H1 (cell line): ENCODE results near the gene EFCAB6. TPM values are rescaled to one million over a fixed set of nuclear protein-coding genes. Genes with fewer than 3 reads are reported as not detected.

Source experiments
- CTCF ChIA-PET: fragments of 300-600 bp; sonication (Branson Sonifier 250); formaldehyde crosslinking; loops from one replicate; lab custom pipeline; 2021; ENCODE audit not compliant: partially characterized antibody; lab: Charles Lee
- POLR2A ChIA-PET: fragments of 300-600 bp; sonication (Branson Sonifier 250); formaldehyde crosslinking; loops from one replicate; lab custom pipeline; 2021; ENCODE audit warnings: inconsistent platforms; ENCODE audit not compliant: partially characterized antibody; lab: Charles Lee
- DNase-seq, 2 experiments: peaks; one replicate each; pipeline versions ENCODE4 v3.0.0 to v3.0.0-alpha.2; 2010 to 2022; ENCODE audit warnings: low spot score in 2 of 2, low read depth in 1 of 2, mixed read lengths in 1 of 2
- FAIRE-seq: peaks from 2 replicates; lab custom pipeline; 2011; peaks lifted over from hg19 to GRCh38; lab: Jason Lieb, UNC
- H2AFZ ChIP-seq: 2 replicates; pipeline ENCODE4 v1.8.1; 2012; ENCODE audit warnings: low read length, inconsistent platforms
- H2AK5ac ChIP-seq: 2 replicates; pipeline ENCODE4 v1.6.1; 2013; ENCODE audit warnings: low read depth, low read length
- H2BK120ac ChIP-seq: replicated peaks from 2 replicates; pipeline ENCODE3; 2013; ENCODE audit warnings: low read depth, low read length, inconsistent platforms
- H2BK12ac ChIP-seq: 2 replicates; pipeline ENCODE4 v1.6.1; 2013; ENCODE audit warnings: low read depth, low read length
- H2BK15ac ChIP-seq: 2 replicates; pipeline ENCODE4 v1.6.1; 2013; ENCODE audit warnings: low read length
- H2BK20ac ChIP-seq: 2 replicates; pipeline ENCODE4 v1.6.1; 2013; ENCODE audit warnings: low read length
- H2BK5ac ChIP-seq: 2 replicates; pipeline ENCODE4 v1.6.1; 2013; ENCODE audit warnings: low read depth, low read length
- H3K14ac ChIP-seq: 2 replicates; pipeline ENCODE4 v1.6.1; 2013; ENCODE audit warnings: inconsistent platforms; ENCODE audit not compliant: insufficient read length
- H3K18ac ChIP-seq: 2 replicates; pipeline ENCODE4 v1.6.1; 2013; ENCODE audit warnings: low read length; ENCODE audit errors: extremely low read depth
- H3K23ac ChIP-seq: 2 replicates; pipeline ENCODE4 v1.6.1; 2013; ENCODE audit warnings: inconsistent platforms; ENCODE audit not compliant: insufficient read length
- H3K23me2 ChIP-seq: 2 replicates; pipeline ENCODE4 v1.6.1; 2013; ENCODE audit warnings: low read depth, low read length
- H3K27ac ChIP-seq: 2 replicates; pipeline ENCODE4 v1.6.1; 2011; ENCODE audit warnings: low read depth, low read length, inconsistent platforms
- H3K27me3 ChIP-seq, 4 experiments: replicated peaks in 1 of 4; 1 replicate in 1 of 4; 2 replicates in 3 of 4; pipeline versions ENCODE4 v1.6.1 to v1.8.1; 2011 to 2013; ENCODE audit warnings: low read length in 3 of 4, mild to moderate bottlenecking in 3 of 4, inconsistent platforms in 2 of 4, mixed read lengths in 2 of 4, moderate library complexity in 1 of 4; ENCODE audit not compliant: control insufficient read depth in 3 of 4, insufficient read depth in 3 of 4; ENCODE audit errors: extremely low read depth in 1 of 4
- H3K36me3 ChIP-seq, 4 experiments: 2 replicates each; pipeline versions ENCODE4 v1.6.1 to v1.8.1; 2011 to 2013; ENCODE audit warnings: mild to moderate bottlenecking in 4 of 4, low read length in 3 of 4, moderate library complexity in 2 of 4, control low read depth in 1 of 4, inconsistent platforms in 1 of 4; ENCODE audit not compliant: insufficient read depth in 4 of 4, control insufficient read depth in 2 of 4
- H3K4ac ChIP-seq: replicated peaks from 2 replicates; pipeline ENCODE3; 2013; ENCODE audit warnings: low read length, low read depth, mixed read lengths, inconsistent platforms; ENCODE audit not compliant: insufficient read length
- H3K4me1 ChIP-seq, 4 experiments: replicated peaks in 1 of 4; 1 replicate in 1 of 4; 2 replicates in 3 of 4; pipeline versions ENCODE4 v1.6.1 to v1.8.1; 2011 to 2013; ENCODE audit warnings: low read length in 3 of 4, inconsistent platforms in 2 of 4, mixed read lengths in 1 of 4; ENCODE audit not compliant: insufficient read depth in 4 of 4, control insufficient read depth in 3 of 4
- H3K4me2 ChIP-seq, 2 experiments: 2 replicates each; pipeline versions ENCODE4 v1.6.1 to v1.8.1; 2011 to 2013; ENCODE audit warnings: low read depth in 2 of 2, low read length in 2 of 2, control low read depth in 1 of 2, inconsistent platforms in 1 of 2, mild to moderate bottlenecking in 1 of 2; ENCODE audit not compliant: insufficient read depth in 1 of 2
- H3K4me3 ChIP-seq, 4 experiments: fragments of 200-600, 300-600 bp in 1 of 4; sonication (generic), shearing (Covaris generic), sonication (Bioruptor Twin) in 1 of 4; 2 replicates each; pipeline versions ENCODE4 v1.5.1 to v1.8.1; 2011 to 2016; ENCODE audit warnings: low read length in 4 of 4, low read depth in 3 of 4, control low read depth in 2 of 4, inconsistent platforms in 2 of 4, mild to moderate bottlenecking in 2 of 4, mixed read lengths in 1 of 4, moderate library complexity in 1 of 4; ENCODE audit not compliant: insufficient read depth in 2 of 4; ENCODE audit errors: extremely low read depth in 1 of 4
- H3K56ac ChIP-seq: replicated peaks from 2 replicates; pipeline ENCODE3; 2013; ENCODE audit warnings: low read depth, mild to moderate bottlenecking, mixed read lengths, low read length, inconsistent platforms; ENCODE audit not compliant: insufficient read length
- H3K79me1 ChIP-seq: 2 replicates; pipeline ENCODE4 v1.6.1; 2013; ENCODE audit warnings: low read depth, low read length, control low read depth
- H3K79me2 ChIP-seq, 2 experiments: 2 replicates each; pipeline versions ENCODE4 v1.6.1 to v1.8.1; 2012 to 2013; ENCODE audit warnings: low read length in 2 of 2, mild to moderate bottlenecking in 2 of 2, inconsistent platforms in 1 of 2; ENCODE audit not compliant: insufficient read depth in 2 of 2, control insufficient read depth in 1 of 2
- H3K9ac ChIP-seq, 4 experiments: replicated peaks in 1 of 4; 1 replicate in 1 of 4; 2 replicates in 3 of 4; pipeline versions ENCODE4 v1.6.1 to v1.8.1; 2011 to 2013; ENCODE audit warnings: low read depth in 3 of 4, low read length in 3 of 4, control low read depth in 2 of 4, mild to moderate bottlenecking in 2 of 4, moderate library complexity in 2 of 4, inconsistent platforms in 1 of 4; ENCODE audit errors: extremely low read depth in 1 of 4
- H3K9me3 ChIP-seq, 2 experiments: 2 replicates each; pipeline versions ENCODE4 v1.6.1 to v1.8.1; 2012 to 2013; ENCODE audit warnings: mild to moderate bottlenecking in 2 of 2, moderate library complexity in 2 of 2, control low read depth in 1 of 2, inconsistent platforms in 1 of 2, low read depth in 1 of 2, low read length in 1 of 2, mixed read lengths in 1 of 2; ENCODE audit not compliant: insufficient read depth in 2 of 2
- H4K20me1 ChIP-seq, 2 experiments: replicated peaks in 1 of 2; 2 replicates each; pipeline versions ENCODE3 to v1.8.1; 2011 to 2013; ENCODE audit warnings: inconsistent platforms in 2 of 2, low read length in 2 of 2, mild to moderate bottlenecking in 1 of 2; ENCODE audit not compliant: insufficient read depth in 2 of 2, control insufficient read depth in 1 of 2
- H4K5ac ChIP-seq: 2 replicates; pipeline ENCODE4 v1.6.1; 2013; ENCODE audit warnings: low read length, low read depth, mixed read lengths, inconsistent platforms; ENCODE audit not compliant: insufficient read length
- H4K8ac ChIP-seq: 2 replicates; pipeline ENCODE4 v1.8.0; 2013; ENCODE audit warnings: mild to moderate bottlenecking, moderate library complexity, low read length, inconsistent platforms; ENCODE audit not compliant: insufficient read depth; ENCODE audit errors: extremely low read depth
- H4K91ac ChIP-seq: replicated peaks from 2 replicates; pipeline ENCODE3; 2013; ENCODE audit warnings: low read length, mixed read lengths, inconsistent platforms; ENCODE audit not compliant: insufficient read length
- ASH2L ChIP-seq: fragments of 200-600, 300-600 bp; sonication (generic); IDR thresholded peaks from one replicate; pipeline ENCODE4 v1.7.1; 2017; ENCODE audit warnings: low read length
- BCL11A ChIP-seq, 2 experiments: IDR thresholded peaks; one replicate each; pipeline ENCODE4 v1.6.1; 2011; ENCODE audit warnings: low read depth in 2 of 2, low read length in 2 of 2, mild to moderate bottlenecking in 2 of 2
- CEBPB ChIP-seq: IDR thresholded peaks from 2 replicates; pipeline ENCODE4 v1.6.1; 2012; ENCODE audit warnings: low read depth, low read length
- CREB1 ChIP-seq: IDR thresholded peaks from 2 replicates; pipeline ENCODE4 v1.6.1; 2012; ENCODE audit warnings: inconsistent platforms
- CTBP2 ChIP-seq: IDR thresholded peaks from 2 replicates; pipeline ENCODE4 v1.7.0; 2011; ENCODE audit warnings: borderline replicate concordance, mild to moderate bottlenecking, moderate library complexity, mixed read lengths, low read length; ENCODE audit not compliant: insufficient read depth, insufficient read length
- FOSL1 ChIP-seq: IDR thresholded peaks from 2 replicates; pipeline ENCODE4 v1.6.1; 2011; ENCODE audit warnings: mild to moderate bottlenecking, low read depth, low read length, moderate library complexity; ENCODE audit not compliant: insufficient read depth
- GABPA ChIP-seq: IDR thresholded peaks from 2 replicates; pipeline ENCODE4 v1.6.1; 2011; ENCODE audit warnings: mild to moderate bottlenecking, low read length, moderate library complexity, borderline replicate concordance; ENCODE audit not compliant: insufficient read depth
- HDAC6 ChIP-seq: IDR thresholded peaks from one replicate; pipeline ENCODE4 v1.7.1; 2012; ENCODE audit warnings: low read depth, mild to moderate bottlenecking, inconsistent platforms, low read length, moderate library complexity
- JUN ChIP-seq: IDR thresholded peaks from 2 replicates; pipeline ENCODE4 v1.6.1; 2011; ENCODE audit warnings: low read depth, mild to moderate bottlenecking, improper control_type of control experiment, low read length
- POLR2A ChIP-seq, 2 experiments: IDR thresholded peaks; 1 replicate in 1 of 2; 2 replicates in 1 of 2; pipeline ENCODE4 v1.6.1; 2011; ENCODE audit warnings: low read depth in 2 of 2, low read length in 2 of 2, mild to moderate bottlenecking in 2 of 2; ENCODE audit errors: control extremely low read depth in 1 of 2
- POU5F1 ChIP-seq: IDR thresholded peaks from 2 replicates; pipeline ENCODE4 v1.6.1; 2011; ENCODE audit warnings: low read depth, mild to moderate bottlenecking, low read length, moderate library complexity
- RNF2 ChIP-seq: fragments of 200-900, 300-1000 bp; sonication (generic); IDR thresholded peaks from 2 replicates; pipeline ENCODE4 v1.7.1; 2016; ENCODE audit warnings: borderline replicate concordance, low read depth, mild to moderate bottlenecking, antibody characterized with exemption, low read length; ENCODE audit not compliant: poor library complexity, severe bottlenecking; ENCODE audit errors: missing control alignments
- RXRA ChIP-seq: IDR thresholded peaks from 2 replicates; pipeline ENCODE4 v1.6.1; 2011; ENCODE audit warnings: low read depth, mild to moderate bottlenecking, low read length, moderate library complexity; ENCODE audit not compliant: insufficient read depth
- SIN3A ChIP-seq, 2 experiments: IDR thresholded peaks in 1 of 2; conservative IDR thresholded peaks in 1 of 2; 2 replicates each; pipeline ENCODE4 v1.6.1; 2011 to 2012; ENCODE audit warnings: low read length in 2 of 2, improper control_type of control experiment in 1 of 2, low read depth in 1 of 2, mild to moderate bottlenecking in 1 of 2
- SRF ChIP-seq: IDR thresholded peaks from 2 replicates; pipeline ENCODE4 v1.6.1; 2011; ENCODE audit warnings: mild to moderate bottlenecking, low read depth, low read length, moderate library complexity
- WGBS, 2 experiments: shearing (Covaris generic) in 1 of 2; methylation state at CpG; one replicate each; pipeline versions ENCODE4 v1.1.6 to v1.1.7; 2013 to 2015; ENCODE audit warnings: low lambda C conversion rate in 2 of 2, mixed read lengths in 2 of 2, inconsistent platforms in 1 of 2, low coverage in 1 of 2, missing lambda C conversion rate in 1 of 2; ENCODE audit not compliant: insufficient replicate concordance in 2 of 2, insufficient coverage in 1 of 2, insufficient read length in 1 of 2; ENCODE audit errors: extremely low coverage in 1 of 2, missing lambda C conversion rate in 1 of 2; 5-methylcytosine and 5-hydroxymethylcytosine counted together
- polyA plus RNA-seq, 7 experiments: library from polyadenylated mRNA; depleted of rRNA in 3 of 7; stranded (reverse) in 5 of 7; unstranded in 2 of 7; fragments of >200 nt in 5 of 7; fragments of 200-250 nt in 2 of 7; gene quantifications; 1 replicate in 5 of 7; 2 replicates in 1 of 7; 4 replicates in 1 of 7; pipeline versions ENCODE4 v1.2.1 to v1.2.3, GENCODE V29; 2011 to 2013; ENCODE audit warnings: missing spikeins in 2 of 7, mixed read lengths in 2 of 7
- total RNA-seq: library from RNA; stranded (reverse); fragmentation: NEBNext Ultra II Directional; extraction: Animal tissue kit (Norgen Biotek cat#: 25700); gene quantifications from 2 replicates; pipeline ENCODE4 v1.2.1, GENCODE V29; 2021

EFCAB6 gene
- total and polyA plus RNA-seq, 2 of the 8 experiments (the other 6 are each of a cell fraction or from before 2014, with no cell fraction given) = 0.32 to 1.7 TPM

- Histone ChIP-seq H3K14ac (no peak overlapping the region), H3K9me3 (no peaks in the 10 kb centered on the region), H3K18ac (no peak overlapping the region), H2BK12ac (no peak overlapping the region), H3K36me3 (no peaks in the 10 kb centered on the region), H3K4me3 (no peak overlapping the region), H3K23ac (no peak overlapping the region), H3K56ac (no peak overlapping the region), H3K27ac (no peak overlapping the region), H2AK5ac (no peak overlapping the region), H3K79me1 (no peaks in the 10 kb centered on the region), H3K4me1 (peaks cover 0 to 3% (median 1%) of the 10 kb centered on the region in 4 experiments; a peak in 4 of 7 replicates), H3K9ac (no peak overlapping the region), H2BK120ac (no peak overlapping the region), H3K23me2 (no peaks in the 10 kb centered on the region), H2BK5ac (no peak overlapping the region), H2BK15ac (no peak overlapping the region), H3K4ac (no peak overlapping the region), H2BK20ac (no peak overlapping the region), H2AFZ (no peak overlapping the region), H3K27me3 (no peaks in the 10 kb centered on the region; a peak in 1 of 7 replicates), H4K91ac (no peak overlapping the region), H3K79me2 (no peaks in the 10 kb centered on the region), H4K5ac (no peak overlapping the region), H4K20me1 (no peaks in the 10 kb centered on the region), H4K8ac (no peak overlapping the region), H3K4me2 (no peak overlapping the region)
- ChIA-PET CTCF (interaction anchor here (1.0 kb wide), 1 partner anchor 10 kb away, joined by 4 read pairs; no protein-coding TSS in a partner anchor), POLR2A (no interaction called here)
- DNase-seq = no peak
- FAIRE-seq = no peak
- WGBS, 2 experiments = 100% methylated on average over 5 of the region's 5 CpGs; no CpG with 5 or more reads in 1 of the 2 experiments
- TF ChIP-seq RNF2 (no peak), POLR2A (IDR thresholded peaks at IDR 0.05; ENCODE audit: control extremely low read depth in 1 of 2, low read depth in 2 of 2, low read length in 2 of 2) (no peak), CREB1 (no peak), BCL11A (IDR thresholded peaks at IDR 0.05; ENCODE audit: low read depth in 2 of 2, low read length in 2 of 2) (no peak), ASH2L (no peak), SRF (no peak), RXRA (no peak), HDAC6 (no peak), CTBP2 (no peak), FOSL1 (no peak), CEBPB (no peak), GABPA (no peak), SIN3A (conservative IDR thresholded peaks at IDR 0.05 in 1 of 2, IDR thresholded peaks at IDR 0.05 in 1 of 2; ENCODE audit: low read depth in 1 of 2, low read length in 2 of 2) (no peak), JUN (no peak), POU5F1 (no peak)
Observed at GRCh38 chr22:43722444-43722843, 89.7 kb downstream of the EFCAB6 start.
